Transverse colon (tissue), 4 donors: ENCODE data around the gene FOXL3. TPM values are rescaled to one million over a fixed set of nuclear protein-coding genes. Genes with fewer than 3 reads are reported as not detected.

Experiments used
- DNase-seq: peaks from one replicate; pipeline ENCODE4 v3.0.0-alpha.2; 2019
- H3K27ac ChIP-seq, 4 donors: fragments of 200-600 bp; sonication (generic); 2 replicates each; pipeline ENCODE4 v1.5.1; 2016 to 2018; ENCODE audit warnings: inconsistent platforms in 4 of 4
- H3K27me3 ChIP-seq: fragments of 200-600 bp; sonication (generic); 2 replicates; pipeline ENCODE4 v1.5.1; 2017; ENCODE audit warnings: inconsistent platforms
- H3K36me3 ChIP-seq, 4 donors: fragments of 200-600 bp; sonication (generic); 2 replicates each; pipeline ENCODE4 v1.5.1; 2017 to 2019; ENCODE audit warnings: inconsistent platforms in 4 of 4
- H3K4me1 ChIP-seq, 4 donors: fragments of 200-600 bp; sonication (generic); 2 replicates each; pipeline ENCODE4 v1.5.1; 2017 to 2020; ENCODE audit warnings: inconsistent platforms in 4 of 4
- H3K4me3 ChIP-seq, 4 donors: fragments of 200-600 bp; sonication (generic); 1 replicate in 1 of 4; 2 replicates in 3 of 4; pipeline versions ENCODE4 v1.5.1 to v1.6.1; 2017 to 2019; ENCODE audit warnings: inconsistent platforms in 4 of 4
- H3K9me3 ChIP-seq, 2 donors: fragments of 200-600 bp; sonication (generic); 2 replicates each; pipeline ENCODE4 v1.5.1; 2017 to 2019; ENCODE audit warnings: inconsistent platforms in 2 of 2
- EP300 ChIP-seq: sonication (generic); formaldehyde crosslinking; IDR thresholded peaks from one replicate; pipeline ENCODE4 v1.6.1; 2017; ENCODE audit warnings: antibody characterized with exemption, low read depth
- POLR2A ChIP-seq: fragments of 450-650 bp; IDR thresholded peaks from one replicate; pipeline ENCODE4 v1.6.1; 2016; ENCODE audit warnings: antibody characterized with exemption, mild to moderate bottlenecking, moderate library complexity
- POLR2AphosphoS5 ChIP-seq, 3 donors: sonication (generic); formaldehyde crosslinking; IDR thresholded peaks; one replicate each; pipeline ENCODE4 v1.6.1; 2016; ENCODE audit warnings: antibody characterized with exemption in 3 of 3
- WGBS, 2 donors: methylation state at CpG; one replicate each; pipeline ENCODE4 v1.1.5; 2018; ENCODE audit warnings: low coverage in 1 of 2; 5-methylcytosine and 5-hydroxymethylcytosine counted together
- in situ Hi-C, 4 donors: fragments of 200-750 bp; cut with MboI; loops; one replicate each; pipeline versions ENCODE4 v1.15.0 to v1.15.1; 2017; ENCODE audit warnings: low sequenced_read_pairs in 3 of 4, low pct_ligation_motif_present in 1 of 4, low pct_unique_long_range_greater_than_20kb in 1 of 4
- intact Hi-C: fragments of 100-400 bp; cut with DNase I; formaldehyde crosslinking; loops from one replicate; pipeline ENCODE4 v1.15.1; 2023; ENCODE audit warnings: low total_unique reads
- total RNA-seq, 4 donors: library from RNA; depleted of rRNA; stranded (reverse); fragments of >200 nt; gene quantifications; one replicate each; pipeline ENCODE4 v1.1.0, GENCODE V29; 2016
- TF ChIP-seq, protein P1 (sequence below), 5 experiments: fragments of 200-600 bp in 3 of 5; fragments of 450-650 bp in 2 of 5; sonication (generic) in 3 of 5; IDR thresholded peaks; 1 replicate in 2 of 5; 2 replicates in 3 of 5; pipeline ENCODE4 v1.5.1; 2016 to 2017; ENCODE audit warnings: antibody characterized with exemption in 5 of 5, inconsistent platforms in 3 of 5, mild to moderate bottlenecking in 2 of 5, moderate library complexity in 1 of 5

FOXL3 gene
- total RNA-seq, 4 donors from 2014 or later: not detected

DNA sequence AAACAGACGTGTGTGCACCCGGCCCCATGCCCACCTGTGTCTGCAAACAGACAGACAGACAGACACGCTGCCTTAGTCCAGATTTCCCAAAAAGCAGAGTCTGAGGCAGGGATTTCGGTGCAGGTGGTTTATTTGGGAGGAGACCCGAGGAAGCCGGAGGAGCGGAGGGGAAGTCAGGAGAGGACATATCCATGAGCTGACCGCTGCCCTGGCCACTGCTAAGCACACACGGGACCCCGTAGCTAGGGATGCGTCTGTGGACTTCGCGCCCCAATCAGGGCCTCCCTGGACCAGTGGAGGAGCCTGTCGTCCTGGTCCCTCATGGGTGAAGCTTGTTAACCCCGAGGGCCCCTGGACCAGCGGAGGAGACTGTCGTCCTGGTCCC, 47.6 kb downstream of the FOXL3 start:
- peaks cover 8 to 32% (median 28%) of the 10 kb centered on the region in 4 donors for H3K4me1 ChIP-seq
- H3K27ac ChIP-seq: no peak overlapping the region
- TF ChIP-seq, protein P1, sequence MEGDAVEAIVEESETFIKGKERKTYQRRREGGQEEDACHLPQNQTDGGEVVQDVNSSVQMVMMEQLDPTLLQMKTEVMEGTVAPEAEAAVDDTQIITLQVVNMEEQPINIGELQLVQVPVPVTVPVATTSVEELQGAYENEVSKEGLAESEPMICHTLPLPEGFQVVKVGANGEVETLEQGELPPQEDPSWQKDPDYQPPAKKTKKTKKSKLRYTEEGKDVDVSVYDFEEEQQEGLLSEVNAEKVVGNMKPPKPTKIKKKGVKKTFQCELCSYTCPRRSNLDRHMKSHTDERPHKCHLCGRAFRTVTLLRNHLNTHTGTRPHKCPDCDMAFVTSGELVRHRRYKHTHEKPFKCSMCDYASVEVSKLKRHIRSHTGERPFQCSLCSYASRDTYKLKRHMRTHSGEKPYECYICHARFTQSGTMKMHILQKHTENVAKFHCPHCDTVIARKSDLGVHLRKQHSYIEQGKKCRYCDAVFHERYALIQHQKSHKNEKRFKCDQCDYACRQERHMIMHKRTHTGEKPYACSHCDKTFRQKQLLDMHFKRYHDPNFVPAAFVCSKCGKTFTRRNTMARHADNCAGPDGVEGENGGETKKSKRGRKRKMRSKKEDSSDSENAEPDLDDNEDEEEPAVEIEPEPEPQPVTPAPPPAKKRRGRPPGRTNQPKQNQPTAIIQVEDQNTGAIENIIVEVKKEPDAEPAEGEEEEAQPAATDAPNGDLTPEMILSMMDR (IDR thresholded peaks at IDR 0.05): no peak
- no peak for TF ChIP-seq EP300
- no peak for TF ChIP-seq POLR2A
- TF ChIP-seq POLR2AphosphoS5 (IDR thresholded peaks at IDR 0.05): no peak
- H3K27me3 ChIP-seq: no peaks in the 10 kb centered on the region
- intact Hi-C loops (no loop called here), in situ Hi-C loops (no loop called here)
- H3K36me3 ChIP-seq: no peaks in the 10 kb centered on the region
- WGBS, 2 donors: 77 to 86% methylated on average over 3 to 17 of the region's 17 CpGs
- H3K4me3 ChIP-seq: no peak overlapping the region
- no peaks in the 10 kb centered on the region for H3K9me3 ChIP-seq
- no peak for DNase-seq

DNA sequence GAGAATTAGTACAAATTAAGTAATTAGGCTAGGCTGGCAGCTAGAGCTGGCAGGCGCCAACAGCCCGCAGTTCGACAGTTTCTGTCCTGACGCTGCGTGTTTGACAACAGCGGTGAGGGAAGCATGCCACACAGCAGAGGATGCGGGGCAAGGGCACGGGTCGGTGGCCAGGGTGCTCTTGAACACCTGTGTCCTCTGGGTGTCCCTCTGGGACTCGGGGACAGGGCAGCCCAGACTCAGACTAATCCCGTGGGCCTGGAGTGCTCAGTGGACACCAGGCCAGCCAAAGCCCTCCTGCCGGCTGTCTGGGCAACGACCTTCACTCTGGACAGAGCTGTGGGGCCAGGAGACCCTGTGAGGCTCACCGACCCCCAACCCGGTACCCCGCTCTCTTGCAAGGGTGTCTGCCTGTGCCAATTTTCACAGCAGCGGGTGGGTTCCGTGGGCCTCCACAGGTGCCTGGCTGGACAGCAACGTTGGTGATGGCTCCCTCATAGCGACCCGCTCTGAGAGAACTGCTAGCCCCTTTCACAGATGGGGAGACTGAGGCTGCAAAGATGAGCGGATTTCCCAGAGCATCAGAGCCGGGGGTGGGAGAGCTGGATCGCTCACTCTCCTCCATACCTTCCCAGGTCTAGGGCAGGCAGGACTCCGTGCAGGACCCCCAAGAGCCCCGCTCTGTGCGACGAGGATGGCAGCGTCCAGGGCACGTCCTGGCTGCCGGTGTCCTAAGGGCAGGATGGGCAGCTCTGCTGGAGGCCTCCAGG, 48.5 kb downstream of the FOXL3 start:
- Histone ChIP-seq H3K4me1 (peaks cover 0 to 28% (median 23%) of the 10 kb centered on the region in 4 donors), H3K27ac (no peak overlapping the region), H3K36me3 (no peaks in the 10 kb centered on the region), H3K9me3 (no peaks in the 10 kb centered on the region), H3K4me3 (no peak overlapping the region), H3K27me3 (no peaks in the 10 kb centered on the region)
- DNase-seq: no peak
- intact Hi-C loops (no loop called here), in situ Hi-C loops (no loop called here)
- WGBS, 2 donors: 76 to 93% methylated on average over 5 to 28 of the region's 31 CpGs
- TF ChIP-seq POLR2A (no peak), POLR2AphosphoS5 (IDR thresholded peaks at IDR 0.05) (no peak), EP300 (no peak)
- TF ChIP-seq, protein P1 (IDR thresholded peaks at IDR 0.05): no peak

DNA sequence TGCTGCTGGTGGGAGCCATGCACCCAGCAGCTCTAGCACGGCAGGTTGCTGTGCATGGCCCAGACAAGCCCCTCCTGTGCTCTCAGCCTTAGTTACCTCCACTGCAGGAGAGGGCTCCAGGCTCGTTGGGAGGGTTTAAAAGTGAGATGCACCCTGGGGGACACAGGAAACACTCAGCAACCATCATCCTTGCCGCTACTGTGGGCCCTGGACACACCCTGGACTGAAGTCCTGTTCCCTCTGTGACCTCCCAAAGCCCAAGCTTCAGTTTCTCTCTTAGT, 49.0 kb downstream of the FOXL3 start:
- H3K9me3 ChIP-seq: no peaks in the 10 kb centered on the region
- no peak overlapping the region for H3K4me3 ChIP-seq
- WGBS, 2 donors: 75% methylated on average over 3 of the region's 3 CpGs; no CpG with 5 or more reads in 1 of the 2 donors
- H3K4me1 ChIP-seq: peaks cover 0 to 27% (median 21%) of the 10 kb centered on the region in 4 donors
- intact Hi-C loops (no loop called here), in situ Hi-C loops (no loop called here)
- DNase-seq: no peak
- H3K27ac ChIP-seq: no peak overlapping the region
- H3K27me3 ChIP-seq: no peaks in the 10 kb centered on the region
- H3K36me3 ChIP-seq: no peaks in the 10 kb centered on the region
- TF ChIP-seq POLR2AphosphoS5 (IDR thresholded peaks at IDR 0.05) (no peak), POLR2A (no peak), EP300 (no peak)
- TF ChIP-seq, protein P1 (IDR thresholded peaks at IDR 0.05): no peak

DNA sequence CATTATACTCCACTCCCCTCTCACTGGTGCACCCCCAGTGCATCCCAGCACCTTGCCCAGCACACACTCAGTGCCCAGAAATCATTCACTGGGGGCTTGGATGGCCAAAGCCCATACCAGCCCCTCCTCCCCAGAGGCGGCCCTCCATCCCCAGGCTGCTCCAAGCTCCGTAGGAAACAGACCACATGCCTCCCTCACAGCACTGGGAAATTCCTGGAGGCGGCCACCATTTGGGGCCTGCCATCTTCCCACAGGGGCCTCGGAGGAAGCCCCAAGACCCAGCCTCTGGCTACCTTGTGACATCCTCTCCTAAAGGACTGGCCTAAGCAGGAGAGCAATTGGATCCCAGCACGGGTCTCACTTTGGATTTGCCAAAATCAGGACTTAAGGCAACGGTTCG, 49.7 kb downstream of the FOXL3 start:
- intact Hi-C loops (no loop called here), in situ Hi-C loops (no loop called here)
- peaks cover 0 to 27% (median 21%) of the 10 kb centered on the region in 4 donors for H3K4me1 ChIP-seq
- H3K27me3 ChIP-seq: no peaks in the 10 kb centered on the region
- no peaks in the 10 kb centered on the region for H3K36me3 ChIP-seq
- no peak for DNase-seq
- 86% methylated on average over 7 of the region's 7 CpGs; no CpG with 5 or more reads in 1 of the 2 donors for WGBS, 2 donors
- TF ChIP-seq EP300: no peak
- TF ChIP-seq, protein P1 (IDR thresholded peaks at IDR 0.05): no peak
- no peak for TF ChIP-seq POLR2A
- no peak for TF ChIP-seq POLR2AphosphoS5 (IDR thresholded peaks at IDR 0.05)
- H3K27ac ChIP-seq: no peak overlapping the region
- H3K9me3 ChIP-seq: no peaks in the 10 kb centered on the region
- no peak overlapping the region for H3K4me3 ChIP-seq
